HG03520 (cell line): Measurements from ENCODE around the gene CORO2B.

ENCODE experiments used
- ATAC-seq: cut with Tn5 transposase; IDR thresholded peaks from one replicate; pipeline ENCODE4 v1.9.1; 2021; ENCODE audit warnings: mild to moderate bottlenecking, moderate library complexity; ENCODE audit not compliant: unreplicated experiment

Gene CORO2B

DNA sequence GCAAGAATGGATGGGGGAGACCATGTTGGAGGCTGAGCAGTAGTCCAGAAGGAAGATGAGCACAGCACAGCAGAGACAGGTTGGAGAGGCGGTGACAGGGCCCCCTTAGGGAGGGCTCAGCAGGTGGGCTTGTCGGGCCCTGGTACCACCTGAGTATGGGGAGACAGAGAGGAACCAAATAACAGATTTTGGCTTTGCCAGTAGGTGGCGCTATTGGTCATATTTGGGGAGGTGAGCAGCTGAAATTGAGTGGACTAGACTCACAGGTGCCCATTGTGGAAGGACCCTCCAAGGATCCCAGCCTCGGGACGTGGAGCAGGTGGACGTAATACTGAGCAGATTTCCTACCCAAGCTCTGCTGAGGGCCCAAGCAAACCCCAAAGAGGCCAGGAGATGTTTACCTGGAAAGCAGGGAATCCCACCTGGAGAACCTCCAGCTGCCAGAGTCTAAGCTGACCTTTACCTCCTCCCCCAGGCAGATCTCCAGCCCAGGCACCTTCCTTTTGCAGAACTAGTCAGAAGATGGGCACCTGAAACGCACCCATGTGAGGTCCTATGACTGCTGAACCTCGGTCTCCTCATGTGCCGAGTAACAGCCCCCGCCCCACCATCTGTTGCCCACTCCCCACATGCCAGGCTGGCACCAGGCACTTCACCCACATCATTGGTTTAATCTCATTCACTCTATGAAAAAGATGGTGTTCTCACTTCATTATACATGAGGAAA is 24.6 kb upstream of the CORO2B start:
- no peak for ATAC-seq

GRCh38 chr15:68554721-68555678 is 23.8 kb upstream of the CORO2B start:
- no peak for ATAC-seq

GRCh38 chr15:68555679-68556037 is 23.1 kb upstream of the CORO2B start:
- no peak for ATAC-seq

DNA sequence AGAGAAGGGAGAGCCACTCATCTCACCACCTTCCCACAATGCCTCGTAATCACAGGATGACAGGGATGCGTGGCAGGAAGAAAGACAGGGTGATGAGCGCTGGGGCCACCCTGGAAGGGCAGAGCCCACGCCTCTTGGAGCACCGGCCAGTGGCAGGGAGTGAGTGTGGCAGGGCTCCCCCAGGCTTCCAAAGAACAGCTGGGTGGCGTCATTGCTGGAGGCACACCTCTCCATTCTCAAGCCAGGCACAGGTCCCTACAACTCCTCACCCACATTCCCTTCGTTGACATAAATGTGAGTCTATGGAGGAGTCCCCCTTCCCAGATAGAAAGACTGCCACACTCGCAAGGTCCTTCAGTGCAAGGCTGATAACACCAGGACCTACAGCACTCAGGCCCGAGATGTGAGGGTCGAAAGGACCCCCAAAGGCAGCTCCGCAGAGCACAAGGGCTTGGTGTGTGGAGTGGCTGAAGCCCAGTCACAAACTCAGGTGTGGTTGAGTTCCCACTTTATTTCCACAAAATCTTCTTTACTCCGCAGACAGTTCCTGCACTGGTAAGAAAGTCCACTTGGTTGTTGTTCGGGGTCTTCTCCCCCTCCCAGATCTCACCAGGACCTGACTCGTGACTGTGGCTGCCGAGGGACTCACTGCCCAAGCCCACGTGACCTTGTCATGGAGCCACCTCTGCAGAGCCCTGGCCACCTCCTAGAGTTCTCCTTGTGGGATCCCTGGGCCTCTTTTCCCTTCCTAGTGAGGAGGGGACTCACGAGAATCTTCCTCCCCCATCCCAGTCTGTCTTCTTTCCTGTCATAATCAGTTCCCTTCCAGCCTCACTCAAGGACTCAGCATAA is 22.4 kb upstream of the CORO2B start:
- ATAC-seq, result no peak

DNA sequence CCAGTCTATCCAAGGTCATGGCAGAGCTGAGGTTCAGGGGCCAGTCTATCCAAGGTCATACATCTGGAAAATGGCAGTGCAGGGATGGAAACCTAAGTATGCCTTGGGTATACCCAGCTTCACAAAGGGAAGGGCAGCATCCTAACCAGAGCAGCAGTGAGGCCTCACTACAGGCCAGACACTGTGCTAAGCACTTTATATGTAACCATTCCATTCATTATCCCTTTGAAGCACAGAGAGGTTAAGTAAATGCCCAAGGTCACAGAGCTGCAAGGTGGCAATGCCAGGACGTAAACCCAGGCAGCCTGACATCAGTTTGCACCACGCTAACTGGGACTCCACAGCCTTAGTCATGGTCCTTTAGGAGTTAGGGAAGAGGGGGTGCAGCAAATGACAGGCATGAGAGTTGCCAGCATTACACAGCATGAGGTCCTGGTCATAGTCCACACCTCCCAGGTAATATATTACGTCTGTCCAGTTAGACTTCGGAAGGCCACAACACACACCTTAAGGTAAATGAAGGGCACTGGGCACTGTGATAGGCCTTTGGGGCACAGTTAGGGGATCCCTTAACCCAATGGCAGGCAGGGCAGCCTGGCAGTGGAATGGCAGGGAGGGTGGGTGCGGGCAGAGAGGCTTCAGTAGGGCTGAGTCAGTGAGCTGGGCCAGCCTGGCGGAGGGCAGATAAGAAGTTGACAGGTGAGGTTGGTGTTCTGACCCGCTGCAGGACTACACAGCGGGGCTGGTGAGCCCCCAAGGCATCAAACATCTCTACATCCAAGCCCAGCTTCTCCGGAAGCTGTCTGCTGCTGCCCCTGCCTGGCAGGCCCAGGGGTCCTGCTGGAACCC is 21.1 kb upstream of the CORO2B start:
- ATAC-seq, result no peak

DNA sequence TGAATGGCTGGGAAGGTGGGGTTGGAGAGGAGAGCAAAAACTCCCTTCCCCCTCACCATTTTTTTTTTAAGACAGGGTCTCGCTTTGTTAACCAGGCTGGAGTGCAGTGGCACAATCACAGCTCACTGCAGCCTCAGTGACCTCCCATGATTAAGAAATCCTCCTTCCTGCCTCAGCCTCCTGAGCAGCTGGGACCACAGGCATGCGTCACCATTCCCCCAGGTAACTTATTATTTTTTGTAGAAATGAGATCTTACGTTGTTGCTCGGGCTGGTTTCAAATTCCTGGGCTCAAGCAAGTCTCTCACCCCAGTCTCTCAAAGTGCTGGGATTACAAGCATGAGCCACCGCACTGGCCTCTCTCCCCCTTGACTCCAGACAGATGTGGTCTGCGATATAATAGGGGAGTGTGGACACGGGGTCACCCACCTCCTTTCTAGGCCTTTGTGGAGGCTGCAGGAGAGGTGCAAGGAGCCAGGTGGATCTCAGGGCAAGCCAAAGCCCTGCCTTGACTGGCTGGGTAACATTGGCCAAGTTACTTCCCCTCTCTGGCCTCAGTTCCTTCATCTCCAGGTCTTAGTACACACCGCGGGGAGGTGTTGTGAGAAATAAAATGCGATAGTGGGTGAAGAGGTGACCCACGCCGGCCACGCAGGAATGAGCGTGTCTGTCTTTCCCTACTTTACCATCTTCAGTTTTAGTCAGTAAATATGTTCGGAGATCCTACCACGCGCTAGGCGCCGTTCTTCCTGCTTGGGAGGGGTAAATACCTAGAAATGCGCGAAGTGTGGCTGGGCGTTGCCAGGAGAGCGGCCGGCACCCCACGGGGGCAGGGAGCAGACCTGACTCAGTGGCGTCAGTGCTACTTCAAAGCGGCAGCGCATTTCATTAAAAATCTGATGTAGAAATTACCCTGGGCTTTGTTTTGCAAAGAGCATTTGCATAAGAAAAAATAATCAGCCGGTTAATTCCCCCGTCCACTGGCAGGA is 20.2 kb upstream of the CORO2B start:
- no peak for ATAC-seq

- no peak for ATAC-seq
These were observed 19.2 kb upstream of the CORO2B start for GRCh38 chr15:68559345-68560310.

DNA sequence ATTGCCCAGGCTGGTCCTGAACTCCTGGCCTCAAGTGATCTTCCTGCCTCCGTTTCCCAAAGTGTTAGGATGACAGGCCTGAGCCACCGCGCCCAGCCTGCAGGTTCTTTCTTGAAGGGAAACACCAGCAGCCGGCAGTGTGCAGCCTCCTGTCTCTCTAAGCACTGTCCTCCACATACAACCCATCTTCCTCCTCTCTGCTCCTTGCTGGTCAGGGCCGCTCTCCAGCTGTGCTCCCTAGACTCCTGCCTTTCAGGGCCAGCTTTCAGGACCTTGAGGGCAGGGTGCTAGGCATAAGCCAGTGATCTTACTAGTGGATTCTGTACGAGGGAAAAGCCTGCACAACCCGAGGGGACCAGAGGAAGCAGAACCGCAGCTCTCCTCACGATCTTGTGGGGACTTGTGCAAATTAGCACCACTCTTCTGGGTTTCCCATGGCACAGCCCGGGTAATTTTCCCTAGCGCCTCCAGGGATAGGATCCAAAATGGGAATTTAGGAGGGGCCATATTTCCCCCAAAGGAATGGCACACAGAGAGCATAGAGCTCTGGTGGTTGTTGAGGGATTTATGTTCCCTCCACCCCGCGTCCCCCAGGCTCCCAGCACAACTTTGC is 18.2 kb upstream of the CORO2B start:
- ATAC-seq, result no peak

DNA sequence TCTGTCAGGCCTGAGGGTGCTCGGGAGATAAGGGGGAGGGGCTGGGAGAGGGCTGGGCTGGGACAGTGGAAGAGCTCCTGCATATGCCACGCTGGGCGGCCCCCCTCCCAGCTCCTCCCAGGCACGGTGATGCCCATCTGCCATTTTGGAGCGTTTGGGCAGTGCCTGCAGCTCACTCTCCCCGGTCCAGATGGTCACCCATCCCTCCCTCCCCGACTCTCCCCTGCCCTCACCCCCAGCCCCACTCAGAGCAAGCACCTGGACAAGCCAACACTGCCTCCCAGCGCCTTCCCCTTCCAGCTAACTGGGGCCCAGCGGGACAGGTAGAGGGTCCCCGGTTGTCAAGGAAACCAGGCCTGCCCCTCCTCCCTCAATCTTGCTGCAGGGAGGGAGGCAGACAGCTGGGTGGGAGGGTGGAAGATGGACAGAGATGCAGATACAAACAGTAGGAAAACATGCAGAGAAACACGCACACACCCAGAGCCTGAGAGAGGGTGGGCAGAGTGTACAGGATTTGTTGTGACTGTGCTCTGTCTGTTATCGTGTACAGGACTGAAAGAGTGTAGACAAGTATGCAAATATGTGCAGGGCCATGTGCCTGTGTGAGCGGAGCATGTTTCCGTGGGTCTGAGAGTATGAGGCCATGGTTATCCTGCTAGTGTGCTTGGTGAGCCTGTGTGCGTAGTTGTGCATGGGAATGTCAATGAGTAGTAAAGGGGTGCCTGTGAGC is 17.5 kb upstream of the CORO2B start:
- no peak for ATAC-seq

- ATAC-seq, result no peak
These were observed 16.9 kb upstream of the CORO2B start for GRCh38 chr15:68561901-68562300.

DNA sequence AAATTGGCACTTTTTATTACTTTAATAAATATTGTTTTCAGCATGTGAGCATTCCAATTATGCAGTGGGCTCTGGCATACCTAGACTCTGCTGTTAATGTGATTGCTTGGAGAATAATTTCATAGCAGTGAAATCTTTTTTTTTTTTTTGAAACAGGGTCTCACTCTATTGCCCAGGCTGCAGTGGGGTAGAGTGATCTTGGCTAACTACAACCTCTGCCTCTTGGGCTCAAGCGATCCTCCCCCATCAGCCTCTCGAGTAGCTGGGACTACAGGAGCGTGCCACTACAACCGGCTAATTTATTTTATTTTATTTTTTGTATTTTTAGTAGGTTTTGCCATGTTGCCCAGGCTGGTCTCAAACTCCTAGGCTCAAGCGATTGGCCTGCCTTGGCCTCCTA is 14.6 kb upstream of the CORO2B start:
- no peak for ATAC-seq

DNA sequence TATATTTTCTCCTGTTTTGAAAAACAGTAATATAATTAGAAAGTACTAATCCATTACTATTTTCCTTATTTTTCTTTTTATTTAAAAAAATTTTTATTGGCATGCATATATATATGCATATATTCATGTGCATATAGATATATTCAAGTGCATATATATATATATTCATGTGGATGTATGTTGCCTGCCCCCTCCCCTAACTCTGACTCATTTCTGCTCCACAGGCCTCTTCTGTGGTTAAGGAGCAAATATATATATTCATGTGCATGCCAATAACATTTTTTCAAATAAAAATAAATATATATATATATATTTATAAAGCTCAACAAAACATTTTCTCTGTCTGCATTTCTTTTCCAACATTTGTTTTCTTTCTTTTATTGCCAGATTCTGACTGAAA is 13.6 kb upstream of the CORO2B start:
- ATAC-seq, result no peak

DNA sequence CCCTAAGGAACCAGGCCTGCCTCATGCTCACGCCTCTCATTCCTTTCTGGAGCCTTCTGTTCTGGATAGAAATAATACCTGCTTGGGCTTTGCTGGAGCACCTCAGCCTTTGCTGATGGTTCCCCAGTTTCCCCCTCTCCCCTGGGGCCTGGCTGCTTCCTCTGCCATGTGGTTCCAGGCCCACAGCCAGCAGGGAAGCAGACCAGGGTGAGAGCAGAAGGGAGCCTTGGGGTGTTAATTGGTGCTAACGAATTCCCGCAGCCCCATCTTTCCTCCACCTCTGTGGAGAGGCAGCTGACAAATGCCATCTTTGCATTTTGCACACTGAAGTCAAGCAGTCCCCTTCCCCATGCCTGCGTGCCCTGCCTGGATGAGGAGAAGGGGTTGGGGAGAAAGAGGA is 13.1 kb upstream of the CORO2B start:
- no peak for ATAC-seq

DNA sequence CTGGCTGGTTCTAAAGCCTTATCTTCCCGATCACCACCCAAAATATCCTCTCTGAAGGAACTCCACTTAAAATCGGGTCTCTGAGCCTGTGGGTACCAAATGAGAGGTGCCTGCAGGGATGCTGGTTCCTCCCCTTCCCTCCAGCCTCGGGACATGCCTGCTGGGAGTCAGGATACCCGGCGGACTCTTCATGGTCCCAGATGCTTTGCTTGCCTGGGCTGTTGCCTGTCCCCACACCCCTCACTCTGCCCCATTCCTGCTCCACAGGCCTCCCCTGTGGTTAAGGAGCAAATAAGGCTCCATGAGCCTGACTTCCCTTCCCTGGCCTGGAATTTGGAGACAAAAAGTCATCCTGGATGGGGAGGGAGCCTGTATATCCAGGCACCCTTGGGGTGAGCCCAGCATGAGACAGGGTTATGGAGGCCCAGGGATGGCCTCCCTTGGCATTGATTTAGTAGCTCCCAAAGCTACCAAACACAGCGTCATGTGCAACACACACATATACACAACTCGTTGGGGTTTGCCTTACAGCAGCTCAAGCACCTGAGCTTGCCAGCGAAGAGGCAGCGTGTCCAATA is 12.3 kb upstream of the CORO2B start:
- ATAC-seq, result no peak

DNA sequence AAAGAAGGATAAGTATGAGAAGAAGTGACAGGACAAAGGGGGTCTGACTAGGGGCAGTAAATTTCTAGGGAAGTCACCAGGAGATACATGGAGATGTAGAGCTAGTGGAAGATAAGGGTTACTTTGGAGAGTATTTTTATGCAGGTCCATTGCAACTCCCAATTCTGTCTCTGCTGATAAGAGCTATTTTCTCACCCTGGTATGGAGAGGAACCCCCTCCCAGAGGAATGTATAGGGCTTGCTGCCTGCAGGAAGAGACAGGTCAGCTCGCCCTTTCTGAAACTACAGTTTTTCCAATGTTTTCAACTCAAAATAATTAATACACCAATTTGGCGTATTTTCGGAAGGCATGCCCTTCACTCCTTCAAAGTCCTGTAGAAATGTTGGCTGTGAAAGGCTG is 11.4 kb upstream of the CORO2B start:
- no peak for ATAC-seq

- no peak for ATAC-seq
These were observed 7.8 kb upstream of the CORO2B start for GRCh38 chr15:68570974-68571373.

DNA sequence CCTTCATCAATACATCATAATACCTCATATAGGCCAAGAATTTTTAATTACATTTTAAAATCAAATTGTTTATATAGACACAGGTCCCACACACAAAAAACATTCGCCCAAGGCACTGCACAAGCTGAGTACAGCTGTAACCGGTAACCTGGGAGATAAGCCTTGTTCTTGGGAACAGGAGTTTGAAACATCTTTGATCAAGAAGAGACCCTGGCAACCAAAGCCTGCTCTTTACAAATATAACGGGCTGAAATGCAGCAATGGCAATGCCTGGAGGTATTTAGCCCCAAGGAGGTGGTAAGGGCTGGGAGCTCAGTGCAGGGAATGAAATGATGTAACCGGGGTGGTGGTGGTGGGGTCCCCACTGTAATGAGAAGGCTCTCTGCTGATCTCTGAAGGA is 7.2 kb upstream of the CORO2B start:
- no peak for ATAC-seq
